Lung (tissue), 12 donors: ENCODE data around the gene COG2. TPM values are rescaled to one million over a fixed set of nuclear protein-coding genes. Genes with fewer than 3 reads are reported as not detected.

Source experiments
- ATAC-seq: fragments of 200-7000 bp; cut with Tn5 transposase; one replicate; pipeline ENCODE4 v1.9.1; 2020; ENCODE audit warnings: moderate number of reproducible peaks; ENCODE audit not compliant: insufficient read depth, low FRiP score
- DNase-seq, 3 donors: peaks; one replicate each; pipeline ENCODE4 v3.0.0-alpha.2; 2013 to 2017
- H3K27ac ChIP-seq, 2 donors: one replicate each; pipeline ENCODE4 v1.5.1; 2013; ENCODE audit warnings: mild to moderate bottlenecking in 2 of 2, moderate library complexity in 2 of 2, control low read depth in 1 of 2, inconsistent platforms in 1 of 2, low read depth in 1 of 2, low read length in 1 of 2
- H3K27me3 ChIP-seq, 3 donors: one replicate each; pipeline ENCODE4 v1.5.1; 2013; ENCODE audit warnings: low read length in 2 of 3; ENCODE audit not compliant: control insufficient read depth in 3 of 3, insufficient read depth in 3 of 3
- H3K36me3 ChIP-seq, 4 donors: one replicate each; pipeline ENCODE4 v1.5.1; 2013; ENCODE audit warnings: low read length in 4 of 4, mild to moderate bottlenecking in 1 of 4, moderate library complexity in 1 of 4; ENCODE audit not compliant: control insufficient read depth in 4 of 4, insufficient read depth in 4 of 4
- H3K4me1 ChIP-seq, 5 donors: one replicate each; pipeline ENCODE4 v1.5.1; 2013; ENCODE audit warnings: low read length in 5 of 5, mild to moderate bottlenecking in 2 of 5, moderate library complexity in 1 of 5; ENCODE audit not compliant: control insufficient read depth in 5 of 5, insufficient read depth in 5 of 5
- H3K4me3 ChIP-seq: one replicate; pipeline ENCODE4 v1.5.1; 2013; ENCODE audit warnings: mild to moderate bottlenecking, control low read depth, moderate library complexity
- H3K9ac ChIP-seq, 2 donors: one replicate each; pipeline ENCODE4 v1.5.1; 2013; ENCODE audit warnings: low read length in 2 of 2, control low read depth in 1 of 2; ENCODE audit not compliant: insufficient read depth in 1 of 2
- H3K9me3 ChIP-seq, 4 donors: one replicate each; pipeline ENCODE4 v1.5.1; 2013; ENCODE audit warnings: low read length in 3 of 4, mild to moderate bottlenecking in 1 of 4, moderate library complexity in 1 of 4; ENCODE audit not compliant: control insufficient read depth in 4 of 4, insufficient read depth in 3 of 4
- CTCF ChIP-seq: IDR thresholded peaks from 2 replicates; pipeline ENCODE4 v1.5.1; 2012; ENCODE audit warnings: mild to moderate bottlenecking; ENCODE audit errors: control extremely low read depth, extremely low read depth
- WGBS, 2 donors: extraction: QIAGEN DNeasy Blood & Tissue Kit; methylation state at CpG; one replicate each; pipeline ENCODE4 v1.1.7; 2013; 5-methylcytosine and 5-hydroxymethylcytosine counted together
- polyA plus RNA-seq, 2 donors: library from polyadenylated mRNA; stranded (reverse); fragments of 200-250 nt; gene quantifications; one replicate each; pipeline ENCODE4 v1.2.1, GENCODE V29; 2013
- total RNA-seq, 2 donors: library from RNA; depleted of rRNA in 1 of 2; stranded (reverse); fragments of >200 nt in 1 of 2; gene quantifications; one replicate each; pipeline ENCODE4 v1.2.1, GENCODE V29; 2014 to 2021
- donor health status: control.
- donor health status: control.
- donor health status: Bipolar disorder and iron deficiency.
- donor health status: healthy.
- donor health status: DM: yes; HTN: yes; CAD: no.

Gene COG2
- total and polyA plus RNA-seq, 4 donors: 8.6 to 41.0 (median 17.5) TPM

DNA sequence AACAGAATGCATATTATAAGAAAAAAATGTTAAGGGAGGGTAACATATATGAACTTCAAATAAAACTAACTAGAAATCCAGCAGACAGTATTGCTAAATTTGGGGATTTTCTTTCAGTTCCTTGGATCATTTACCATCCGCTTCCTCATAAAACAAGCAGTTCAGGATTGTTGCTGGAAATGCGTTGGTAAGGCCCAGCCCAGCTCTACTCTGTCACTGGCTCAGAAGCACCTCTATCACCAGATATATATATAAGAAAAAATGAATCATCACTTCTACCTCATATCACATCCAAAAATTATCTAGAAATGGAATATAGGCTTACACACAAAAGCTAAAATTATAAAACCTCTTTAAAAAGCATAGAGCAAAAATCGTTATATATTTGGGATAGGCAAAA lies 28.2 kb upstream of the COG2 start:
- no peaks in the 10 kb centered on the region for H3K36me3 ChIP-seq
- no peak for ATAC-seq
- H3K4me3 ChIP-seq: no peak overlapping the region
- no peaks in the 10 kb centered on the region for H3K9me3 ChIP-seq
- TF ChIP-seq CTCF: no peak
- no peak for DNase-seq
- H3K27ac ChIP-seq: no peak overlapping the region
- no peak overlapping the region for H3K9ac ChIP-seq
- H3K4me1 ChIP-seq: peaks cover 0 to 4% (median 0%) of the 10 kb centered on the region in 5 donors
- WGBS, 2 donors: 91 to 95% methylated on average over 3 of the region's 3 CpGs
- no peaks in the 10 kb centered on the region for H3K27me3 ChIP-seq

- ATAC-seq: no peak
- TF ChIP-seq CTCF: no peak
- Histone ChIP-seq H3K4me1 (peaks cover 0 to 4% (median 0%) of the 10 kb centered on the region in 5 donors), H3K27me3 (no peaks in the 10 kb centered on the region), H3K9ac (no peak overlapping the region), H3K27ac (no peak overlapping the region), H3K36me3 (no peaks in the 10 kb centered on the region), H3K9me3 (no peaks in the 10 kb centered on the region), H3K4me3 (no peak overlapping the region)
- 82 to 91% methylated on average over 2 of the region's 2 CpGs for WGBS, 2 donors
- DNase-seq: no peak
Observed at GRCh38 chr1:230618537-230618936, 23.7 kb upstream of the COG2 start.

DNA sequence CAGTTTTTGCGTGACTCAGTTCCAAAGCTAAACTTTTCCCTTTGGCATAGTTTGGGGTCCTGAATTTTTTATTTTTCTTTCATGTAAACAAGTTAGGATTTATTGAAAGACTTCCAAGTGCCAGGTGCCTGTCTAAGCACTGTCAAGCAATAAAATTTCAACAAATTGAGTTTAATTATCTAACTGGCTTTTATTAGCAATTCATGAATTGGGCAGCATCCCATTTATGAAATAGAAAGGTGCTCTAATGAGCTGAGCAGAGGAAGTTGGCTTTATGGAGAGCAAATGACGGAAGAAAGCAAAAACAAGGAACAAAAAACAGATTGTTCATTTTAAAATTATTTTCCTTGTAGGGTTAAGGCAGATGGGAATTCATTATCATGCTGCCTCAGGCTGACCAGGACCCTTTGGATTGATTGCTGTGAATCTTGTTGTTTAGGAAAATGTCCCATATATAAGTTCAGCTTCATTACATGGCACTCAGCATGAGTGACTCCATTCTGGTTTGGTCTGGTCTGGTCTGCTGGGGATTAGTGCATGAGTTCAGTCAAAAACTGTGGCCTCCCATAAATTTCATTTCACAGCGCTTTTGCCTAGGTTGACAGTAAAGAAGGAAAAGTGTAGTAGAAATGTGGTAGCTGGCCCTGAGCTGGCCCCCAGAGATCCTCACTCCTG lies 21.5 kb upstream of the COG2 start:
- H3K4me3 ChIP-seq: no peak overlapping the region
- no peak overlapping the region for H3K27ac ChIP-seq
- H3K36me3 ChIP-seq: no peaks in the 10 kb centered on the region
- H3K9ac ChIP-seq: no peak overlapping the region
- H3K9me3 ChIP-seq: no peaks in the 10 kb centered on the region
- peaks cover 0 to 4% (median 0%) of the 10 kb centered on the region in 5 donors for H3K4me1 ChIP-seq
- TF ChIP-seq CTCF: no peak
- WGBS, 2 donors: 88 to 96% methylated on average over 3 of the region's 3 CpGs
- no peaks in the 10 kb centered on the region for H3K27me3 ChIP-seq
- ATAC-seq: no peak
- no peak for DNase-seq
